Measurements from ENCODE around the gene AQP12B. TPM values are rescaled to one million over a fixed set of nuclear protein-coding genes. Genes with fewer than 3 reads are reported as not detected.

Gene AQP12B
- total and polyA plus RNA-seq, 10 of the 15 experiments (the other 5 are each of a cell fraction or from before 2014, with no cell fraction given): not detected

GRCh38 chr2:240731178-240731545 is 48.5 kb upstream of the AQP12B start (continued):
- no peak for TF ChIP-seq PRDM15 (CRISPR knock-in tag; IDR thresholded peaks at IDR 0.05)

- ChIA-PET RAD21 (ENCODE audit: unreplicated experiment) (no interaction called here), CTCF (no interaction called here), POLR2A (interaction anchor here (0.6 kb wide), 1 partner anchor 850 kb away, joined by 5 read pairs; no protein-coding TSS in a partner anchor), SMC1A (ENCODE audit: uncharacterized antibody, unreplicated experiment) (no interaction called here)
- 18% methylated on average over 10 of the region's 10 CpGs for WGBS (ENCODE audit: insufficient coverage, insufficient replicate concordance, low lambda C conversion rate, missing lambda C conversion rate)
- in situ Hi-C loops (cut with MboI) (no loop called here), intact Hi-C loops (cut with micrococcal nuclease; ENCODE audit: unreplicated experiment) (loop anchor here (10.0 kb wide), 1 partner anchor 216 kb away; no protein-coding TSS in a partner anchor)
- H3K79me2 ChIP-seq (ENCODE audit: control insufficient read depth, insufficient read depth, low read length): no peaks in the 10 kb centered on the region
- no peak for DNase-seq (ENCODE audit: low read depth, low spot score)
- no peak for ATAC-seq
- no peak overlapping the region for H3K4me2 ChIP-seq (ENCODE audit: control insufficient read depth, insufficient read depth)
- no peaks in the 10 kb centered on the region for H3K9me3 ChIP-seq (replicated peaks; ENCODE audit: control insufficient read depth, insufficient read depth, low read length)
- H3K27me3 ChIP-seq (replicated peaks in 1 of 2; ENCODE audit: control insufficient read depth in 2 of 2, insufficient read depth in 2 of 2, low read length in 1 of 2): peaks cover 0 to 1% of the 10 kb centered on the region in 2 experiments; a peak in 2 of 4 replicates
- no peaks in the 10 kb centered on the region for H3K4me1 ChIP-seq (ENCODE audit: control insufficient read depth, insufficient read depth, low read length)
- no peak for TF ChIP-seq ZNF274 (IDR thresholded peaks at IDR 0.05; ENCODE audit: insufficient read depth, insufficient read length)
- no peak for TF ChIP-seq RBBP5 (conservative IDR thresholded peaks at IDR 0.05)
- TF ChIP-seq BHLHE40 (IDR thresholded peaks at IDR 0.05; ENCODE audit: borderline replicate concordance in 1 of 2, low read depth in 2 of 2, low read length in 1 of 2): no peak
- TF ChIP-seq ATF3 (IDR thresholded peaks at IDR 0.05; ENCODE audit: borderline replicate concordance, extremely low read depth, low read depth, low read length): no peak
- TF ChIP-seq MAX (IDR thresholded peaks at IDR 0.05; ENCODE audit: low read depth, low read length): no peak
- no peak for TF ChIP-seq ATF2 (IDR thresholded peaks at IDR 0.05; ENCODE audit: low read length)
- TF ChIP-seq GATAD2B (conservative IDR thresholded peaks at IDR 0.05; ENCODE audit: low read depth): no peak
- no peak for TF ChIP-seq CEBPZ (IDR thresholded peaks at IDR 0.05; ENCODE audit: low read depth, low read length)
- no peak for TF ChIP-seq HCFC1 (IDR thresholded peaks at IDR 0.05; ENCODE audit: low read length)
- no peak for TF ChIP-seq ZSCAN29 (IDR thresholded peaks at IDR 0.05)
- TF ChIP-seq LARP7 (IDR thresholded peaks at IDR 0.05): no peak
- no peak for TF ChIP-seq SMC3 (IDR thresholded peaks at IDR 0.05; ENCODE audit: borderline replicate concordance, low read length)
- H3K4me3 ChIP-seq: no peak overlapping the region
- H3K27ac ChIP-seq (ENCODE audit: control insufficient read depth, insufficient read depth): no peak overlapping the region
- H2AFZ ChIP-seq (ENCODE audit: control insufficient read depth, low read depth, low read length): no peak overlapping the region
- no peaks in the 10 kb centered on the region for H3K36me3 ChIP-seq (ENCODE audit: control insufficient read depth in 2 of 2, insufficient read depth in 2 of 2, low read length in 1 of 2)
- H3K9ac ChIP-seq (ENCODE audit: control insufficient read depth, insufficient read depth, low read length): no peak overlapping the region
- no TSS peak for BruUV-seq (replicated peaks)
- H4K20me1 ChIP-seq (ENCODE audit: control insufficient read depth, insufficient read depth): no peaks in the 10 kb centered on the region
- no peak for FAIRE-seq
Observed at GRCh38 chr2:240730501-240731177, 48.0 kb upstream of the AQP12B start.
